Measurements from ENCODE around the gene SPOCK1. TPM values are rescaled to one million over a fixed set of nuclear protein-coding genes. Genes with fewer than 3 reads are reported as not detected.
"Not testable (repeated sequence)": the region's sequence is repeated elsewhere in the genome, so short reads cannot be mapped to it uniquely, and the experiment has no call there.

Gene SPOCK1
- total RNA-seq, 1 donor from 2014 or later, result not detected

DNA sequence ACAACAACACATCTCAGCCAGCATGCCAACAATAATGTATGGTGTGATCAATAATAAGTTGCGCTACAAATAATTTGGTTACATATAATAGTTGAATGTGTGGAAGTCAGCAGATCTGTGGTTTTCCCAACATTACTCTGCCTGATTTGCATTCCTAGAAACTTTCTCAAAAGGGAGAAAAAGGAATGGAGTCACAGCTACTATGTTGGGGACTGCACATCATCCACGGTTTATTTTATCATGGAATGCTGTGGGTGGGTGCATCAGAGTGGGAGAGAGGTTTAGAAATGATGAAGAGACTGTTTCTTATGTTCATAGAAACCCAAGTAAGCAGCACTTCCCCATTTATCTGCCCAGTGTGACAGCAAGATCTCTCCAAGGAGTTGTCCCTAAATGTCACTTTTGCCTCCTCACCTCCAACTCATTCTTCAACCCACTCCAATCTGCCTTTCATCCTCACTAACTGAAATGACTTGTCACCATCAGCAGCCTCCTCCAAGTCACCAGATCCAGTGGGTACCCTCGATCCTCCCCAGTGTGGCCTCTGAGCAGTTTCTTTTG, 2.8 kb upstream of the SPOCK1 start:
- no peak for DNase-seq
- Mint-ChIP-seq H3K36me3 (ENCODE audit: low read depth) (no peaks in the 10 kb centered on the region), H3K27ac (no peak overlapping the region), H3K27me3 (peaks cover 12% of the 10 kb centered on the region), H3K4me1 (no peaks in the 10 kb centered on the region), H3K4me3 (no peak overlapping the region), H3K9me3 (no peaks in the 10 kb centered on the region)
- intact Hi-C loops (cut with micrococcal nuclease), result no loop called here

DNA sequence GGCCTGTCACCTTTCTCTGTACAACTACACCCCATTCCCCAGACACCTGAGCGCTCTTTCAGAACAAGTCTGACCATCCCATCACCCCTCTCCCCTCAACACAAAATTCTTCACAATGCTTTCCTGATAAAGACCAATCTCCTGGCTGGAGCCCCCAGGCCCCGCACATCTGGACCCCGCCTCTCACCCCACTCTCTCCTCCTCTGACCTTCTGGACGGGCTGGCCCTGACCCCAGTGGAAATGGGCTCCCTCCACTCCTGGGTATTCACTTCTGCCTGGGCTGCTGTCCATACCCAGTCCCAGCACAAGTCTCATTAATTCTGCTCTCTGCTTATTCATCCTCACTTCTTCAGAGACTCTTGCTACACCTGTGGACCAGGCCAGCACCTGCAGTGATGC, 2.1 kb upstream of the SPOCK1 start:
- H3K4me1 Mint-ChIP-seq, result no peaks in the 10 kb centered on the region
- DNase-seq, result no peak
- H3K27ac Mint-ChIP-seq, result no peak overlapping the region
- intact Hi-C loops (cut with micrococcal nuclease), result no loop called here
- H3K27me3 Mint-ChIP-seq, result peaks cover 19% of the 10 kb centered on the region
- H3K9me3 Mint-ChIP-seq, result no peaks in the 10 kb centered on the region
- no peak overlapping the region for H3K4me3 Mint-ChIP-seq
- H3K36me3 Mint-ChIP-seq (ENCODE audit: low read depth), result no peaks in the 10 kb centered on the region

DNA sequence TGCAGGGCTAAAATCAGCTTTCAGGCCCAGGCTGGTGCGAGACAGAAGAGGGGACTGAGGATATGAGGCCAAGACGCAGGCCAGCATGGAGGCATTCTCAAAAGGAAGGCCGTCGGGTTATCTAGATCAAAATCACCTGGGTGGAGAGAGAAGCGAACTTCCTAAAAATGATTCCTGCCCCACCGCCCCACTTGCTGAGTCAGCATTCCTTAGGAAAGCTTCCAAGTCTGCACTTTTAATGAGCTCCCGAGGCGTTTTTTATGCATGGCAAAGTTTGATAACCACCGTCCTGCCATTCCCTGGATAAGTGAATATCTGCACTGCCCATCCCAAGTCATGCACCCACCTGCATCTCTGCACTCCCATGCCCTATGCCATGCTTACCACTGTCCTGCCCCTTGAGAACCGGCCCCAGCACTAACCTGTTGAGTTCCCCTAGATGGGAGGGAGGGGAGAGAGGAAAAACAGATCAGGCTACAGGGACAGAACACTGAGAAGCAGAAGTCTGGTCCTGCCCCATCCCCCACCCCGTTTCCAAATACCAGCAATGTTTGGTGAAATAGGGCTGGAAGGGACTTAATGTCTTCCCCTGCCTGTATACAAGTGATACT, 1.6 kb upstream of the SPOCK1 start:
- intact Hi-C loops (cut with micrococcal nuclease), result no loop called here

DNA sequence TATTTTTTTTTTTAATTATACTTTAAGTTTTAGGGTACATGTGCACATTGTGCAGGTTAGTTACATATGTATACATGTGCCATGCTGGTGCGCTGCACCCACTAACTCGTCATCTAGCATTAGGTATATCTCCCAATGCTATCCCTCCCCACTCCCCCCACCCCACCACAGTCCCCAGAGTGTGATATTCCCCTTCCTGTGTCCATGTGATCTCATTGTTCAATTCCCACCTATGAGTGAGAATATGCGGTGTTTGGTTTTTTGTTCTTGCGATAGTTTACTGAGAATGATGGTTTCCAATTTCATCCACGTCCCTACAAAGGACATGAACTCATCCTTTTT, 351 bp upstream of the SPOCK1 start:
- H3K36me3 Mint-ChIP-seq (ENCODE audit: low read depth); H3K9me3 Mint-ChIP-seq; H3K27ac Mint-ChIP-seq; H3K4me3 Mint-ChIP-seq; H3K4me1 Mint-ChIP-seq; DNase-seq: not testable (repeated sequence)
- intact Hi-C loops (cut with micrococcal nuclease), result loop anchor here (1.0 kb wide), 1 partner anchor 155 kb away; no protein-coding TSS in a partner anchor
- peaks cover 31% of the 10 kb centered on the region for H3K27me3 Mint-ChIP-seq

More for the DNA sequence above, 1.6 kb upstream of the SPOCK1 start:
- H3K27me3 Mint-ChIP-seq, result peaks cover 22% of the 10 kb centered on the region
- no peaks in the 10 kb centered on the region for H3K9me3 Mint-ChIP-seq
- no peak overlapping the region for H3K27ac Mint-ChIP-seq
- no peaks in the 10 kb centered on the region for H3K36me3 Mint-ChIP-seq (ENCODE audit: low read depth)
- H3K4me3 Mint-ChIP-seq, result no peak overlapping the region
- DNase-seq, result no peak
- no peaks in the 10 kb centered on the region for H3K4me1 Mint-ChIP-seq

DNA sequence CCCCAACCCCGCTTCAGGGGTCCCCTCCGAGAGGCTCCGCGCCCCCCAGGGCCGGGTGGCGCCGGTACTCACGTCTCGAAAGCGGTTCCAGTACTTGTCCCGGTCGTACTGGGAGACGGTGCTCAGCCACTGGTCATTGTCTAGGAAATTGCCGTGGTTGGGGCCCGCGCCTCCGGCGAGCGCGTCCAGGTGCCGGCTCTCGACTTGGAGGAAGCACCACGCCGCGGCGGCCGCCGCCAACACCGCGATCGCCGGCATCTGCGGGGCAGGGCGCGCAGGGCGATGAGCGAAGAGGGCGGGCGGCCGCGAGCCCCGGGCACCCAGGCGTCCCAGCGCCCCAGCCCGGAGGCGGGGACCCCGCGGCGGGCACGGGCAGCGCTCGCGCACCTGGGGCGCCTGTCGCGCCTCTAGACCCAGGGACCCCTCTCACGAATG, 808 bp downstream of the SPOCK1 start:
- H3K4me3 Mint-ChIP-seq, result no peak overlapping the region
- no peak for DNase-seq
- H3K27ac Mint-ChIP-seq, result no peak overlapping the region
- intact Hi-C loops (cut with micrococcal nuclease), result no loop called here
- H3K36me3 Mint-ChIP-seq (ENCODE audit: low read depth), result no peaks in the 10 kb centered on the region
- H3K4me1 Mint-ChIP-seq, result no peaks in the 10 kb centered on the region
- H3K9me3 Mint-ChIP-seq, result no peaks in the 10 kb centered on the region
- H3K27me3 Mint-ChIP-seq, result peaks cover 31% of the 10 kb centered on the region

DNA sequence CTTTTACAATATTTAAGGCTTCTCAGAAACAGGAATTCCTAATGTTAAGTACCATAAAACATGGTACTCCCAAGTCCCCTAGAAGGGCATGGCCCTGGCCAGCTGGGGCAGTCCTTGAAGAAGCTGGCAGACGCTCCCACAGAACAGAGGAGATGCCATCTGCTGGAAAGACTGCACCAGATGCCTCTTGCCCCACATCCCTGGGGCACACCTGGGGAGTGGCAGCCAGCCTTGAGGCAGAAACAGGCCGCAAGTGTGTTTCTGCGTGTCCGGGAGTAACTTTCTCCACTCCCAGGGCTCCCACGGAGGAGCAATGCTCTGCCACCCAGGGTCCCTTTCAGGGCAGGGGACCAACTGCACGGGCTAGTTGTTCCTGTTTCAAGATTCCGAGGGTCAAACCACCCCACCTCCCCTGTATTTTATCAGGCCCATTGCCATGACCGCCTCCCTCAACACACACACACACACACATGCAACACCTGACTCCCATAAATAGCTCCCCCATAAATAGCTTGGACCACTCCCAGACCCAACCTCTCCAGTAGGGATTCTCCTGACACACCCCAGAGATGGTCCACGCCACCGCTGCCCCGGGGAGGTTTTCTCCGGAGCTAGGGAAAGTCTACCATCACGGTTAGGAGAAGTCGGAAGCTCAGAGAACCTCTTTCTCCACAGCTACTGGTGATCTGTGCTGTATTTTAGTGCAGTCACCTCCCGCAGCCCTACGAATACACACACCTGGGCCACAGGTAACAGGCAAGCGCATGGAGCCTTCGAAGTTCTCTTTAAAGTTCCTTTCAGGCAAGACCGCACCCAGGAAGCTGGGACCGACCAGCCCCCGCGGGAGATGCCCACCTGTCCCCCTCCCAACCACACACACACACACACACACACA, 1.5 kb downstream of the SPOCK1 start:
- intact Hi-C loops (cut with micrococcal nuclease), result no loop called here
- Mint-ChIP-seq H3K9me3 (no peaks in the 10 kb centered on the region), H3K4me1 (no peaks in the 10 kb centered on the region), H3K4me3 (no peak overlapping the region), H3K36me3 (ENCODE audit: low read depth) (no peaks in the 10 kb centered on the region), H3K27ac (no peak overlapping the region), H3K27me3 (peaks cover 31% of the 10 kb centered on the region)
- no peak for DNase-seq

DNA sequence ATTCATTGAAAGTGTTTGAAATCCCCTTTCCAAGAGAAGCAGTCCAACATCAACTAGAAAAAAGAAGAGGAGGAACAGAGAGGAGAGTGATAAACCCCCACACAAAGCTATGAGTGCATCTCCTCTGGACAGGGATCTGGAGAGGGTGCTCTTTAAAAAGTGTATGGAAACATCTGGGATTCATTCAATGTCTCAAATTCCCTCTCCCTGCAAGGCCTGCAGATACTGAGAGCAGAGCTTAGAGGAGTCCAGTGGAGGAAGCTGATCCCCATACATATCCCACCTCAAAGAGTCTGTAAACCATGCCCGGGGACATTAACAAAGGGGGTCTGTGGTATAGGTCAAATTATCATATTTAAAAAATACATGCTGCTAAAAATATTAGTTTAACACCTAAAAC, 2.2 kb downstream of the SPOCK1 start:
- Mint-ChIP-seq H3K4me3 (no peak overlapping the region), H3K27me3 (peaks cover 31% of the 10 kb centered on the region), H3K4me1 (no peaks in the 10 kb centered on the region), H3K36me3 (ENCODE audit: low read depth) (no peaks in the 10 kb centered on the region), H3K27ac (no peak overlapping the region), H3K9me3 (no peaks in the 10 kb centered on the region)
- intact Hi-C loops (cut with micrococcal nuclease), result no loop called here
- DNase-seq, result no peak

DNA sequence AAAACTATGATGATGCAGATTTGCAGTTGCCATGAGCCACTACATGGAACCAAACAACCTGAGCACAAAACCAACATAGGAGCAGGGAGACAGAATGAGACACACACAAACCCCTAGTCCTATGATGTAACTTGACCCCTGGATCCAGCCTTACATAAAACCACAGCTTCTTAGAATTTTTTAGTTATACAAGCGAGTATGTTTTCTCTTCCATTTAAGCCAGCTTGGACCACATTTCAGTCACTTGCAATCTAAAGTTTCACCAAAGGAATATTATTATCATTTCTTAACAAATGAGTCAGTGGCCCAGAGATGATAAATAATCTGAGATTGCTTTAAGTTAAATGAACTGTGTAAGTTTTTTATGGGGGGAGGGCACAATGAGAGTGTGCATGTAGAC, 6.8 kb downstream of the SPOCK1 start:
- no peak for DNase-seq
- H3K27me3 Mint-ChIP-seq, result peaks cover 21% of the 10 kb centered on the region
- H3K9me3 Mint-ChIP-seq, result no peaks in the 10 kb centered on the region
- intact Hi-C loops (cut with micrococcal nuclease), result no loop called here
- no peaks in the 10 kb centered on the region for H3K36me3 Mint-ChIP-seq (ENCODE audit: low read depth)
- H3K4me3 Mint-ChIP-seq, result no peak overlapping the region
- no peak overlapping the region for H3K27ac Mint-ChIP-seq
- H3K4me1 Mint-ChIP-seq, result no peaks in the 10 kb centered on the region

DNA sequence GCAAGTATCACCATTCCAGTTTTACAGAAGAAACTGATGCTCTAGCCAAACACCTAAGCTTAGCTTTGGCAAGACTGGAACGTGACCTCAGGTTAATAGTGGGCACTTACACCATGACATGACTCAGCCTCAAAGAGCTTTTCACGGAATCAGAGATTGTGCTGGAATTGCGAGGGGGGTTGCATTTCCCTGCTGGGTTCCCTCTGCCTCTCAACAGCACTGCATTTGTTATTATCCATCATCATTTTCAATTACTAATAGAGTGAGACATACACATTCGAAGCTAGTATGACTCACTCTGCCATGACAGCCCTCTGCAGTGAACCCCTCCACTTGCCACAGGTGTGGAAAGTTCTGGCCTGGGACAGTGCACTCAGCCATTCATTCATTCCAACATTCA, 8.0 kb downstream of the SPOCK1 start:
- Mint-ChIP-seq H3K9me3 (no peaks in the 10 kb centered on the region), H3K4me3 (no peak overlapping the region), H3K36me3 (ENCODE audit: low read depth) (no peaks in the 10 kb centered on the region), H3K27me3 (peaks cover 11% of the 10 kb centered on the region), H3K27ac (no peak overlapping the region), H3K4me1 (no peaks in the 10 kb centered on the region)
- no peak for DNase-seq
- intact Hi-C loops (cut with micrococcal nuclease), result no loop called here

DNA sequence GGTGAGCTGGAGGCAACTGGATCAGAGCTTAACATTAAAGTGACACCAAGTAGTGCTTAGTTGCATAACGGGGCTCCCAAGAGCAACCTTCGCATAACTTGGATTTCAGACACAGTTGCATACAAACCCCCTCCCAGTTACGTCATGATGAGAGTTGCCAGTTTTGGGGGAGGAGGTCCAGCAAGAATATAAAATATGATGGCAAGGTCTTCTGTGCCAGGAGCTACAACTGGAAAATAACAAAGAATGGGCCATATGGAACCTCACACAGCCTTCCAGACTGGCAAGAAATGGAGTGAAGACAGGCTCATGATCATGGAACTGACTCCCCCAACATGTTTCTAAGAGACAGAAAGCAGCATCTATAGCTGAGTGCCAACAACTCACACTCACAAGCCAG, 8.5 kb downstream of the SPOCK1 start:
- DNase-seq, result no peak
- Mint-ChIP-seq H3K4me1 (no peaks in the 10 kb centered on the region), H3K36me3 (ENCODE audit: low read depth) (no peaks in the 10 kb centered on the region), H3K4me3 (no peak overlapping the region), H3K9me3 (no peaks in the 10 kb centered on the region), H3K27ac (no peak overlapping the region), H3K27me3 (peaks cover 8% of the 10 kb centered on the region)
- intact Hi-C loops (cut with micrococcal nuclease), result no loop called here

DNA sequence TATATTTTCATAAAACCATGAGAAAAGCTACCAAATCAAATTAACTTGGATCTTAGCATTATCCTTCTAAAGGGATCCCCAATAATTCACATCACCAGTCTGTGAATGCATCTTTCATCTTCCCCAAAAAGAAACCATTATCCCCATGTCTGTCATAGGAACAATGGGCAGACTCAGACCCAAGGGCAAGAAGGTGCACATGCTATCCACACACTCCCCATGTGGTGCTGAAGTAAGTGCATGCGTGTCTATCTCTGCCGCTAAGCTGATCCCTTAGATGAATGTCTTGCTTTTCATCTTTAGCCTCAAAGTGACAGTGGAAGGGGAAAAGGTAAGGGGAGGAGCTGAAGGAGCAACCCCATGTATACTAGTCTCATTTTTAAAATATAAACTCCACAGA, 10.2 kb downstream of the SPOCK1 start:
- intact Hi-C loops (cut with micrococcal nuclease), result no loop called here
- DNase-seq, result no peak
- Mint-ChIP-seq H3K27ac (no peak overlapping the region), H3K36me3 (ENCODE audit: low read depth) (no peaks in the 10 kb centered on the region), H3K4me3 (no peak overlapping the region), H3K9me3 (no peaks in the 10 kb centered on the region), H3K4me1 (no peaks in the 10 kb centered on the region), H3K27me3 (no peaks in the 10 kb centered on the region)

DNA sequence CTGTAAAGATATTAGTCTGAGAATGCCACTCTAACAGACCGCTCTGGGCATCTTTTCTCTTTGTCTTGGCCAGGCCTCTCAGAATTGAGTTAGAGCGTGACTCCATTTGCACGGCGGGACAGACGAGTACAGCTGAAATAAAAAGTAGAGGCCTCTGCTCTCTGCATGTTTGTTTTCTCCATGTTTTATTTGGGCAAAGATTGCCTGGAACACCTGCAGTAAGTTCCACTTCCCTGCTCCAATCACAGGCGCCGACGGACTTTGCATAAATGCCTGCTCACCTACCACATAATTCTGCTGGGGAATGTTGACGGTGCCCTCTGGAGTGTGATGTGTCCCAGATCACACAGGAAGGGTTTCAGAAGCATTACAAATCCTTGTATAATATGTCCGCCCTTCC, 10.6 kb downstream of the SPOCK1 start:
- H3K9me3 Mint-ChIP-seq, result no peaks in the 10 kb centered on the region
- intact Hi-C loops (cut with micrococcal nuclease), result no loop called here
- H3K27me3 Mint-ChIP-seq, result no peaks in the 10 kb centered on the region
- H3K4me1 Mint-ChIP-seq, result no peaks in the 10 kb centered on the region
- H3K4me3 Mint-ChIP-seq, result no peak overlapping the region
- H3K36me3 Mint-ChIP-seq (ENCODE audit: low read depth), result no peaks in the 10 kb centered on the region
- DNase-seq, result no peak
- no peak overlapping the region for H3K27ac Mint-ChIP-seq

DNA sequence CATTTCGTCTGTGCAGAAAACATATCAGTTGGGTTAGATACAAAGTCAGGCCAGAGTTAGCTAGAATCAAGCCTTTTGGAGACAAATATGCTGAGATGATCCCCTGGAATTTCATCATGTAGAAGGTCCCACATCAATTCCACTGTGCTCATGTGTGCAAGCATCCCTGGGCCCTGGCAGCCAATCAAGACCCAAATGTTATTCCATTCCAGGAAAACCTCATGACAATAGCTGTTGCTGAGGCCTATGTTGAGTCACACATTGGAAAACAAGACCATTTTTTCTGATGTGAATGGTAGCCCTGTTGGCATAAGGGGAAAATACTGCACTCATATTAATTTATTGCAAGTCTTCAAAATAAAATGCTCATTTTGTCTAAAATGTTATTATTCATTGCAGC, 11.5 kb downstream of the SPOCK1 start:
- H3K4me1 Mint-ChIP-seq, result no peaks in the 10 kb centered on the region
- H3K36me3 Mint-ChIP-seq (ENCODE audit: low read depth), result no peaks in the 10 kb centered on the region
- H3K9me3 Mint-ChIP-seq, result no peaks in the 10 kb centered on the region
- intact Hi-C loops (cut with micrococcal nuclease), result no loop called here
- DNase-seq, result no peak
- H3K27me3 Mint-ChIP-seq, result no peaks in the 10 kb centered on the region
- H3K4me3 Mint-ChIP-seq, result no peak overlapping the region
- no peak overlapping the region for H3K27ac Mint-ChIP-seq

DNA sequence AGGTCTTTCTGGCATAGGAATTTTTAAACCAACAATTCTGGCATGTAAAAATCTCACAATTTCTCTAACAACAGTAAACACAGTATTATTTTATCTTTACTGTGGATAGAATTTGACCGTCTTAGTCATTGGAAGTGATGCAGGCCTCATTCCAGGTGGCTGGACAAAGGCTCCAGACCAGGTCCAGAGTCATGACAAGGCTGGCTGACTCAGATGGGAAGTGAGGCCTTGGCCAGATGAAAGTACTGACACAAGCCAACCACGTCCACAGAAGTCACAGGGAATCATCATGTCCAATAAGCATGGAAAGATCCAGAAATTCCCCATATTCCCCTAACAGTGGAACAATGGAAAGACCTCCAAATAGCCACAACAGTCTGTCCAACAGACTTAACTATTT, 12.4 kb downstream of the SPOCK1 start:
- H3K4me1 Mint-ChIP-seq, result no peaks in the 10 kb centered on the region
- no peak overlapping the region for H3K27ac Mint-ChIP-seq
- H3K36me3 Mint-ChIP-seq (ENCODE audit: low read depth), result no peaks in the 10 kb centered on the region
- no peak overlapping the region for H3K4me3 Mint-ChIP-seq
- H3K27me3 Mint-ChIP-seq, result peaks cover 1% of the 10 kb centered on the region
- no peak for DNase-seq
- no peaks in the 10 kb centered on the region for H3K9me3 Mint-ChIP-seq
- intact Hi-C loops (cut with micrococcal nuclease), result no loop called here

Measured in activated CD4-positive, alpha-beta T cell treated with anti-CD3 and anti-CD28 coated beads, Interleukin-2, amount 10 ng/mL, durations not matched to agents 24 days and 14 days (primary cell).